ENCODE results near the gene F12. TPM values are rescaled to one million over a fixed set of nuclear protein-coding genes. Genes with fewer than 3 reads are reported as not detected.
A peak's percentile ranks its signal among the peaks of the same experiment; 100 is the strongest.
"Not testable (repeated sequence)": the region's sequence is repeated elsewhere in the genome, so short reads cannot be mapped to it uniquely, and the experiment has no call there.

Gene F12
- polyA plus RNA-seq, 1 donor from 2014 or later: 0.78 TPM

DNA sequence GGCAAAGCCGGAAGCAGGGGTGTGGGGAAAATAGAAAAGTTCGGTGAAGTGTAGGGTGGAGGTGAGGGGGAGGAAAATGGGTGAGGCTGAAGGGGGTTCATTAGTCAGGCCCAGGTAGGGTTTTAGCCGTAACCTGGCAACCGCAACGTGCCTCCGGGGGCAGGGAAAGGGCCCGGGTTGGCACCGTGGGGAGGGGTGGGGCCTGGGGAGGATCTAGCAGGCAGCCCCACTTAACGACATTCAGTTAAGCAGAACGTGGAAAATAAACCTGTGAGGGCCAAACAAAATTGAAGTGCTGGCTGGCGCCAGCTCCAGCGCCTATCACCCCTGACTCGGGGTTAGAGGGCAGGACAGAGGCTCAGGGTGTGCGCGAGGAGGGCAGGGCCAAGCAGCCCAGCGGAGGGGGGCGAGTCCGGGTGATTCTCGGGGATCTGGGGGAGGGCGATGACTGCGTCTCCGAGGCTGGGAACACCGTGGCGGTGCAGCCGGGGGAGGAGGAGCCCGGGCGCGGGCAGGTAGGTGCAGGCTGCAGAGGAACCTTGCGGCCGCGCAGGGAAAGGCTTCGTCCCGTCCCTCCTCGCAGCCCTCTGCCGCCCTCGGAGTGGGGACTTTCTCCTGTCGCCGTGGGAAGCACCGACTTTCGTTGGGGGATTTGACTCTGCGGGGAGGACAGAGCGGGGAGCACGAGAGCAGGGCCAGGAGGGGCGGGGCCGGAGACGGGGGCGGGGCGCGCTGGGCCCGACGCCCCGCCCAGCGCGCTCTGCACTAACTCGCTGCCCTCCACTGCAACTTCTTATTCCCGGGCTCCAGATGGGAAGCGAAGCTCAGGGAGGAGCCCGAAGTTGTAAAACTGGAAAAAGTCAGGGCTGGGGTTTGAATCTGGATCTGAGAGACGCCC, 46.5 kb downstream of the F12 start:
- Mint-ChIP-seq H3K27ac (peak overlapping the region; percentile 74 to 95 (median 85)), H3K27me3 (no peaks in the 10 kb centered on the region), H3K36me3 (peaks cover 2% of the 10 kb centered on the region), H3K9me3 (no peaks in the 10 kb centered on the region), H3K4me1 (peaks cover 15 to 45% (median 38%) of the 10 kb centered on the region in 3 donors), H3K4me3 (peak overlapping the region; percentile 75 to 94 (median 84))

DNA sequence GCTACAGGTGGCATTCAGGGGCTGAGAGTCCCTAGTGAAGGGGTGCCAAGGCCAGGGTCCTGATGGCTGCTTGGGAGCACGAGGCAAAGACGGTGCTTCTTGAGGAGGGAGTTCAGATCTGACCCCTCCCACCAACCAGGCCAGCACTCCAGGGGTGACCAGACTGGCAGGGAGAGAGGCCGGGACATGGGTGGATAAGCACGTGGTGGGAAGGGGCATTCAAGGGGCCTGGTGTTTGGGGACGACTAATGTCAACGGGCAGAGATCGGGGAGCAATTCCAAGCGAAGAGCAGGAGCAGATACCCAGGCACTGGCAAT, 47.1 kb downstream of the F12 start:
- H3K27me3 Mint-ChIP-seq: peaks cover 3% of the 10 kb centered on the region
- H3K9me3 Mint-ChIP-seq: no peaks in the 10 kb centered on the region
- H3K4me3 Mint-ChIP-seq: peak overlapping the region; percentile 75 to 94 (median 84)
- H3K4me1 Mint-ChIP-seq: peaks cover 20 to 49% (median 41%) of the 10 kb centered on the region in 3 donors
- H3K36me3 Mint-ChIP-seq: peaks cover 2% of the 10 kb centered on the region
- H3K27ac Mint-ChIP-seq: peak overlapping the region; percentile 81 to 95 (median 88)

DNA sequence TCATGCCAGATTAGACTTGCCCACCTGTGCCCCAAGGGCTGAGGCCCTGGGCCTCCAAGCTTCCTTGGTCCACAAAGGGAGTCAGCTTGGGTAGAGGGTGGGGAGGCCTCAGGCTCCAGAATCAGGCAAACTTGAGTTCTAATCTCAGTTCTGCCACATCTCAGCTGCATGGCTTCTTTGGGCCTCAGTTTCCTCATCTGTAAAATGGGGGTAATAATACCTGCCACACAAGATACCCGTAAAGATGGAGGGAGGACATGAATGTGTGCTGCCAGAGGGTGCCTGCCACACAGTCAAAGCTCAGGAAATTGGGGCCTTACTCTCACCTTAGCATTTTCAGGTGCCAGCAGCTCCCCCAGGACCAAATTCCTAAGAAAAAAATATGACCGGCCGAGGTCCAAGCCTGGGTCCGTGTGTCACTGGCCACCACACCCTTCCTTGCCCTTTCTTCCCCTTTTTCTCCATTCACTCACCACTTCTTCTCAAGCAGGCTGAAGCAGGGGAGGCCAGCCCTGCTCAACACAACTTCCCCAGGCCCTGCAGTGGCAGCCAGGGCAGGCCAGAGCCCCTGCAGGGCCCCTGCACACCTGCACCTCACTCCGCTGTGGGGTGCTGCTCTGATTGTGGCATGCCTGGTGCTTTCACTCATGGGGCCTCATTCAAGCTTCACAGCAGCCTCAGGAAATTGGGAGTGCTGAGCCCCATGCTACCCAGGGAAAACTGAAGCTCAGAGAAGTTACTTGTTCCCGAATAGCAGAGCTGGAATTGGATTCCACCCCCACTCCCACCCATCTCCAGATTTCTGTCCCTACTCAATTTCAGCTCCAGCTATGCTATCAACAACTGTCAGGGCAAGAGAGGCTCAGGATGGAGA, 47.7 kb downstream of the F12 start:
- peaks cover 2% of the 10 kb centered on the region for H3K36me3 Mint-ChIP-seq
- H3K4me3 Mint-ChIP-seq: peak overlapping the region; percentile 75 to 94 (median 84)
- no peaks in the 10 kb centered on the region for H3K9me3 Mint-ChIP-seq
- peak overlapping the region; percentile 81 to 95 (median 88) for H3K27ac Mint-ChIP-seq
- peaks cover 20 to 55% (median 47%) of the 10 kb centered on the region in 3 donors for H3K4me1 Mint-ChIP-seq
- H3K27me3 Mint-ChIP-seq: peaks cover 3% of the 10 kb centered on the region

DNA sequence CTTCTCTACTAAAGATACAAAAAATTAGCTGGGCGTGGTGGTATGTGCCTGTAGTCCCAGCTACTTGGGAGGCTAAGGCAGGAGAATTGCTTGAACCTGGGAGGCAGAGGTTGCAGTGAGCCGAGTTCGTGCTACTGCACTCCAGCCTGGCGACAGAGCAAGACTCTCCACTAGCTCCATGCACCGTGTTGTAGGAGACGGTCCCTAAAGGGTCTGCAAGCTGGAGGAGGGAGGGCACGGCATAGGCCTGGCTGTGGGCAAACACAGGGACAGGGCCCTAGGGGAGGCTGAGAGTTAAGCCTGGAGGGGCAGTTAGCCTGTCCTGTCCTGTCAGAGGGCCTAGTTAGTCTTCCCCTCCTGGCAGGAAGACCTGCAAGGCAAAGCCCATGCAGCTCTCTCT, 48.6 kb downstream of the F12 start:
- H3K27ac Mint-ChIP-seq, H3K9me3 Mint-ChIP-seq, H3K36me3 Mint-ChIP-seq, H3K27me3 Mint-ChIP-seq: not testable (repeated sequence)
- Mint-ChIP-seq H3K4me3 (peak overlapping the region in 3 of 4 donors; percentile 43 to 76 (median 63)), H3K4me1 (peaks cover 20 to 54% (median 53%) of the 10 kb centered on the region in 3 donors)

DNA sequence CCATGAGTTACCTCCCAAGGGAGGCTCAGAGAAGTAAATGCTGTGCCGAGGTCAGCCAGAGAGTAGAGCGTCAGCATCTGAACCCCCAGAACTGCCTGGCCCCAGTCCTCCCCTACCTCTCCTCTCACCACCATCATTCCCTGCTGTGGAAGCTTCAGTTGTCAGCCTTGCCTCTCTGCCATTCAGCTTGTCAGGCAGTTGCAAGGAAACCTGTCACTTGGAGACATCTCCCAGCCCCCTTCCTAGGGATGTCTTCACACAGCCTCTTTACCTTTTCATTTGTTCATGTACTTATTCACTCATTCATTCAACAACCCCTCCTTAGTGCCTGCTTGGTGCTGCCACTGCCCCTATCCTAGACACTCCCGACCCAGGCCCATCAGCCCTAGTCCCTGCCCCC, 49.5 kb downstream of the F12 start:
- Mint-ChIP-seq H3K27ac (peak overlapping the region; percentile 27 to 80 (median 63)), H3K36me3 (peaks cover 2% of the 10 kb centered on the region), H3K4me1 (peaks cover 20 to 53% (median 53%) of the 10 kb centered on the region in 3 donors), H3K27me3 (peaks cover 3% of the 10 kb centered on the region), H3K9me3 (no peaks in the 10 kb centered on the region), H3K4me3 (peak overlapping the region; percentile 69 to 92 (median 82))

DNA sequence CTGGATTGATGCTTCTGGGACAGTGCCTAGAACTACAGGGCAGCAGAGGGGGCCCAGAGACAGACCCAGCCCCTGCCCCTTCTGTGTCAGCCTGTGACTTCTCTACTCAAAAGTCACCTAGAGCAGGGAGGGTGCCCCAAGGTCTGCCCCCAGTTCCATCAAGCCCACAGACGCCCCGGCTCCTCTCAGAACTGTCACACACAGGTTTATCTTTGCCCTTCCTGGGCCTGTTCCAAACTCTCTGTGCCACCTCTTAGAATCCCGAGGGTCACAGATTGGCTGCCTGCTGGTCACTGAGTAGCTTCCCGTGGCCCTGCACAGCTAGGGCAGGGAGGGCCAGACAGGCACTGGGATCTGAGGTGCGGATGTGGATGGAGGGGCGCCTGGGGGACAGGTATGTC, 49.9 kb downstream of the F12 start:
- Mint-ChIP-seq H3K27me3 (peaks cover 3% of the 10 kb centered on the region), H3K4me3 (peak overlapping the region; percentile 69 to 92 (median 90)), H3K4me1 (peaks cover 21 to 55% (median 52%) of the 10 kb centered on the region in 3 donors), H3K36me3 (peaks cover 2% of the 10 kb centered on the region), H3K27ac (peak overlapping the region; percentile 63 to 99 (median 80)), H3K9me3 (no peaks in the 10 kb centered on the region)

DNA sequence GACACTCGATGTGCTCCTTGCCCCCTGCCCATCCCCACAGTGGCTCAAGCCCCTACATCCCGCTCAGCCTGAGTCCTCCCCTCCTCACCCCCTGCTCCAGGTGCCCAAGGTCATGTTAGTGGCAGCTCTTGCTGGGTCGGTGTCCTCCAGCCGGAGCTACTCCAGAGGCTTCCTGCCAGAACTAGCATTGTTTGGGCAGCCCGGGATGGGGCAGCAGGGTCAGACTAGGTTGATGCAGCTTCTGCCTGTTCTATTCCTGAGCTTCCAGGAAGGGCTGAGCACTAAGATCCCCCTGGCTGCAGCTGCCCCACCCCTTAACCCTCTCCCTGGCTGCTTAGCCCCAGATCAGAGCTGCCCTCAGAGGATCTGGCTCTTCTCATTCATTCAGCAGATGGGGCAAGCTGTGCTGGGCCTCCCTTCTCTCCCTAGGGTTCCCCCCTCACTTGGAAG, 51.0 kb downstream of the F12 start:
- Mint-ChIP-seq H3K4me1 (peaks cover 25 to 57% (median 49%) of the 10 kb centered on the region in 3 donors), H3K4me3 (peak overlapping the region; percentile 69 to 92 (median 90)), H3K27ac (peak overlapping the region; percentile 80 to 99 (median 88)), H3K36me3 (peaks cover 4% of the 10 kb centered on the region), H3K9me3 (no peaks in the 10 kb centered on the region), H3K27me3 (peaks cover 3% of the 10 kb centered on the region)

DNA sequence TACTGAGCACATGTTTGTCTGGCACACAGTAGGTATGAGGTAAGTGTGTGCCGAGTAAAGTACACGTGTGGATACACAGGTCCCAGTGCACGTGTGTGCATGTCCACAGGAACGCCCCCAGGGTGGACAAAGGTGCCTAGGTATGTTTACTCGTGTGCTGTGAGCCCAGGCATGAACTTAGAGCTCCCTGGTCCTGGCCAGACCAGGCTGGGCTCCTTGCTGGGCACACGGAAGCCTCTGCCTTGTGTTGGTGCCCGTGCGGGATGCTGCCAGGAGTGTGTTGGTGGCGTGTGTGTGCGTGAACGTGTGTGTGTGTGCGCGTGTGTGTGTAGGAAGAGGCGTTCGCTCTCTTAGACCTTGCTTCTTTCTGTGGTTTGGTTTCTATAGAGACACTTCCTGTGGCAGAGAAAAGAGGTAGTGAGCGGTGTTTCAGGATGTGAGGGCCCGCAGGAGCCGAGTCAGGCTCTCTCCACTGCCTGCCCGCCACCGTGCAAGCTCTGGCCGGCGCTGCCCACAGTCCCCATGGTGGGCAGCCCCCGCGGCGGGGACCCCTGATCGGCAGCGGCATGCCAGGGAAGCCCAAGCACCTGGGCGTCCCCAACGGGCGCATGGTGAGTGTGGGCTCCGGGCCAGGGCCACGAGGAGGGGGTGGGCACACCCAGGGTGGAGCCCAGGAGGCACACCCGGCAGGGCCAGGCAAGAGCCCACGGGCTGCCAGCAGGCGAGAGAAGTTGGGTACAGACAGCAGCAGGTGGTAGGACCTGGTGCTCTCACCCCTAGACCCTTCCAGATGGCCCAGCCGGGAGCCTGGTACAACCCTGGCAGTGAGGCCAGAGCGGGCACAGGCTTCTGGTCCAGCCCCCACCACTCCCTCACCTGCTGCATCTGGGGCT, 51.7 kb downstream of the F12 start, which contains the start of gene RGS14:
Gene RGS14, plus strand, starts transcription at position 466 of the 893 bp plus-strand sequence. Its CDS starts 101 bp downstream, at position 567.
- Mint-ChIP-seq H3K36me3 (peaks cover 4% of the 10 kb centered on the region), H3K27ac (peak within 1 kb of the TSS; percentile 80 to 99 (median 99)), H3K4me3 (peak within 1 kb of the TSS; percentile 69 to 92 (median 90)), H3K4me1 (peaks cover 25 to 56% (median 50%) of the 10 kb centered on the region in 3 donors), H3K27me3 (peaks cover 3% of the 10 kb centered on the region), H3K9me3 (no peaks in the 10 kb centered on the region)

DNA sequence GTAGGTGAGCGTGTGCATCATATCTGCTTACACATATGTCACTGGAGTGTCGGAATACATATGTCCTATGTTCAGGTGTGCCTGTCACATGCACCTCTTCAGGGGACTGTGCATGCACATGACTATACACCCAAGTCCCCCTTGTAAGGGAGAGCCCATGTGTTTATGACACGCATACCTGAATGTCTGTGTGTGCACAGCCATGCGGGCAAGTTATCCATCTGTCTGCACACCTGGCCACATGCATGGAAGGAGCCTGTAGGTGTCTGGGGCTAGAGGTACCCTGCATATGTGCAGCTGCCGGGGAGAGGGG, 52.3 kb downstream of the F12 start:
- H3K27me3 Mint-ChIP-seq: peaks cover 3% of the 10 kb centered on the region
- peaks cover 22 to 53% (median 47%) of the 10 kb centered on the region in 3 donors for H3K4me1 Mint-ChIP-seq
- H3K27ac Mint-ChIP-seq: peak overlapping the region; percentile 80 to 99 (median 99)
- peaks cover 4% of the 10 kb centered on the region for H3K36me3 Mint-ChIP-seq
- peak overlapping the region; percentile 69 to 92 (median 90) for H3K4me3 Mint-ChIP-seq
- no peaks in the 10 kb centered on the region for H3K9me3 Mint-ChIP-seq

DNA sequence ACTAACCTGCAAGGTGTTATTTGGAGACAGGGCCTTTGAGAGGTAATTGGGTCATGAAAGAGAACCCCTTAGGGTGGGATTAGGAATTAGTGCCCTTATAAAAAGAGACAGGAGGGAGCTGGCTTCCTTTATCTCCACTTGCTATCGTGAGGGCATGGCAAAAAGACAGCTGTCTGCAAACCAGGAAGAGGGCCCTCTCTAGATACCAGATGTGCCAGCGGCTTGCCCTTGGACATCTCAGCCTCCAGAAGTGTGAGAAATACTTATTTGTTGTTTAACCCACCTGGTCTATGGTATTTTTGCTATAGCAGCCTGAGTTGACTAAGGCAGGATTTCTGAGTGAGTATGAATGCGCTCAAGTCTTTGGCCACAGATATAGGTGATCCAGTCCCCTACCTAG, 52.6 kb downstream of the F12 start:
- Mint-ChIP-seq H3K36me3 (peaks cover 4% of the 10 kb centered on the region), H3K27ac (peak overlapping the region; percentile 80 to 99 (median 99)), H3K9me3 (no peaks in the 10 kb centered on the region), H3K27me3 (peaks cover 3% of the 10 kb centered on the region), H3K4me1 (peaks cover 22 to 51% (median 45%) of the 10 kb centered on the region in 3 donors), H3K4me3 (peak overlapping the region in 3 of 4 donors; percentile 69 to 92 (median 91))

DNA sequence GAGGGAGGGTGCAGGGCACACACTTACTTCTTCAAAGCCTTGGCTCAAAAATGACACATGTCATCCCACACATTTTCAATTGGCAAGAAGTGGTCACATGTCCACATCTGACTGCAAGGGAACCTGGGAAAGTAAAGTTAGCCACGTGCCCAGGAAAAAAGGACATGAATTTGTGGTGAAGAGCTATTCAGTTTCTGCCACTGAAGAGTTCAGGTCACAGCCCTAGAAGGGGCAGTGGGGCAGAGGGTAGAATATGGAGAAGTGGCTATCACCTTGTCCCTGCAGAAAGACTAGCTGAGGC, 53.5 kb downstream of the F12 start:
- H3K4me3 Mint-ChIP-seq: peak overlapping the region in 3 of 4 donors; percentile 34 to 41 (median 41)

DNA sequence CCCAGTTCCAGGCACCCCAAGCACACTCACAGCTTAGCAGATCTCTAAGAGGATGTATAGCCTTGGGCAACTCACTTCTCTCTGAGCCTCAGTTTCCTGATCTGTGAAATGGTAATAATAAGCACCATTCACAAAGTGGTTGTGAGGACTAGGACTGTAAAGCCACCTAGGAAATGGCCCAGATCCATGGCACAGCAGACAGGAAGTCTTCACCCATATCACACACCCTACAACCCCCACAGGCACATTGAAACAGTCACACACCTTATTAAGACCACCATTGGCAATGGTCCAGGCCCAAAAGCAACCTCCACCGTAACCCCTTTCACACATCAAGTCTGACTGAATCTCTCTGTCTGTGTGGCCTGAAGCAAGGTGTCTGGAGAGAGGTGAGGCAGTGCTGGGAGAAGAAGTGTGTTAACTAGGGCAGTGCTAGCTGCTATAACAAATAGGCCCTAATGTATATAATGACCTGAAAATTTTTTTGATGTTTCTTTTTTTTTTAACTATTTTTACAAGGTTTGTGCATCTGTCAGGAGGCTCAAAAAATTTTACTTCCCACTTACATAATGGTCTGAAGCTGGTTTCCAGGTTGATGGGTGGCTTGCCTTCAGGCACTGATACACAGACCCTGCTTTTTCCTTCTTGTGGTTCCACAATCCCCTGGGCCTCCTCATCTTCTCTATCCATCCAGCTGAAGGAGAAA, 54.0 kb downstream of the F12 start:
- Mint-ChIP-seq H3K27ac (peak overlapping the region; percentile 31 to 73 (median 70)), H3K9me3 (no peaks in the 10 kb centered on the region)

More for the DNA sequence above, 53.5 kb downstream of the F12 start:
- peaks cover 3% of the 10 kb centered on the region for H3K27me3 Mint-ChIP-seq
- peaks cover 24 to 47% (median 43%) of the 10 kb centered on the region in 3 donors for H3K4me1 Mint-ChIP-seq
- no peaks in the 10 kb centered on the region for H3K9me3 Mint-ChIP-seq
- peaks cover 4% of the 10 kb centered on the region for H3K36me3 Mint-ChIP-seq
- H3K27ac Mint-ChIP-seq: peak overlapping the region; percentile 12 to 99 (median 31)

DNA sequence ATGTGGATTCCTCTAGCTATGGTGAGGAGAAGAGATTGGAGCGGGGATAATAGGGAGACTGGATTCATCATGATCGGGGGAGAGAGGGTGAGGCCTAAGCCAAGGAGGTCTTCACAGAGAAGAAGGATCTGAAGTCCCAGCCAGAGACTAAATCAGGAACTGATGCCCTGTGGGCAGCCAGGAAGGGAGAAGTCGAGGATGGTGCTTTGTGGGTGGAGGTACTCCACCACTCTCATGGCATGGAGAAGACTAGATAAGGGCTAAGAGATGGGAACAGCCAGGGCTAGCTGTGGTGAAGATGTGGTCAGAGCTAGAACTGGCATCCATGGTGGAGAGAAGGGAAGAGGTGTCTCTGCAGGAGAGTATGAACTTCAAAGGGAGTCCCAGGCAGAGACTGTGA, 54.7 kb downstream of the F12 start:
- Mint-ChIP-seq H3K27ac (peak overlapping the region in 1 of 3 donors; percentile 70), H3K27me3 (peaks cover 3% of the 10 kb centered on the region), H3K4me1 (peaks cover 28 to 50% (median 48%) of the 10 kb centered on the region in 3 donors), H3K9me3 (no peaks in the 10 kb centered on the region), H3K36me3 (peaks cover 4% of the 10 kb centered on the region), H3K4me3 (peak overlapping the region in 1 of 4 donors; percentile 12)

More for the DNA sequence above, 54.0 kb downstream of the F12 start:
- Mint-ChIP-seq H3K4me3 (peak overlapping the region in 2 of 4 donors; percentile 34 to 41), H3K27me3 (peaks cover 3% of the 10 kb centered on the region), H3K36me3 (peaks cover 4% of the 10 kb centered on the region), H3K4me1 (peaks cover 28 to 50% (median 48%) of the 10 kb centered on the region in 3 donors)

Data from IgD-negative memory B cell (primary cell).